CD14-positive monocyte (primary cell): ENCODE data around the gene KDELR1. TPM values are rescaled to one million over a fixed set of nuclear protein-coding genes. Genes with fewer than 3 reads are reported as not detected.

Source experiments
- DNase-seq, 3 donors: peaks; one replicate each; pipeline ENCODE4 v3.0.0-alpha.2; 2011 to 2022
- H2AFZ ChIP-seq: 2 replicates; pipeline ENCODE4 v1.6.0; 2012; ENCODE audit warnings: mild to moderate bottlenecking, low read depth, low read length, inconsistent platforms; ENCODE audit not compliant: insufficient read depth, poor library complexity, severe bottlenecking
- H3K27ac ChIP-seq, 2 donors: 1 replicate in 1 of 2; 2 replicates in 1 of 2; pipeline ENCODE4 v1.5.1; 2012 to 2013; ENCODE audit warnings: low read length in 2 of 2, control low read depth in 1 of 2, inconsistent platforms in 1 of 2, low read depth in 1 of 2, mild to moderate bottlenecking in 1 of 2
- H3K27me3 ChIP-seq, 2 donors: one replicate each; pipeline versions ENCODE4 v1.6.0 to v1.6.1; 2011 to 2013; ENCODE audit warnings: low read length in 2 of 2; ENCODE audit not compliant: control insufficient read depth in 2 of 2, insufficient read depth in 2 of 2
- H3K36me3 ChIP-seq, 2 donors: replicated peaks in 1 of 2; 1 replicate in 1 of 2; 2 replicates in 1 of 2; pipeline versions ENCODE4 v1.5.1 to v1.6.1; 2012 to 2013; ENCODE audit warnings: low read length in 2 of 2, control low read depth in 1 of 2, inconsistent platforms in 1 of 2, mild to moderate bottlenecking in 1 of 2; ENCODE audit not compliant: insufficient read depth in 2 of 2, control insufficient read depth in 1 of 2
- H3K4me1 ChIP-seq, 2 donors: 1 replicate in 1 of 2; 2 replicates in 1 of 2; pipeline versions ENCODE4 v1.5.1 to v1.6.1; 2012 to 2013; ENCODE audit warnings: low read length in 2 of 2, control low read depth in 1 of 2, inconsistent platforms in 1 of 2, mild to moderate bottlenecking in 1 of 2, moderate library complexity in 1 of 2; ENCODE audit not compliant: insufficient read depth in 2 of 2, control insufficient read depth in 1 of 2
- H3K4me2 ChIP-seq: replicated peaks from 2 replicates; pipeline ENCODE3; 2012; ENCODE audit warnings: low read length, moderate library complexity, mild to moderate bottlenecking; ENCODE audit not compliant: poor library complexity, severe bottlenecking; ENCODE audit errors: extremely low read depth
- H3K4me3 ChIP-seq, 3 experiments: fragments of 200-600 bp in 1 of 3; sonication (generic) in 1 of 3; replicated peaks in 1 of 3; 1 replicate in 2 of 3; 2 replicates in 1 of 3; pipeline ENCODE4 v1.5.1; 2011 to 2013; ENCODE audit warnings: low read length in 3 of 3, mild to moderate bottlenecking in 3 of 3, control low read depth in 2 of 3, low read depth in 2 of 3, inconsistent platforms in 1 of 3, moderate library complexity in 1 of 3
- H3K79me2 ChIP-seq: 2 replicates; pipeline ENCODE4 v1.6.0; 2012; ENCODE audit warnings: mild to moderate bottlenecking, control low read depth, inconsistent platforms, low read length, moderate library complexity; ENCODE audit not compliant: insufficient read depth
- H3K9ac ChIP-seq: 2 replicates; pipeline ENCODE4 v1.6.0; 2017; ENCODE audit warnings: low read length, mild to moderate bottlenecking; ENCODE audit not compliant: insufficient read depth, poor library complexity, severe bottlenecking
- H3K9me3 ChIP-seq, 2 donors: replicated peaks in 1 of 2; 1 replicate in 1 of 2; 2 replicates in 1 of 2; pipeline versions ENCODE4 v1.5.1 to v1.6.1; 2012 to 2013; ENCODE audit warnings: low read length in 2 of 2, control low read depth in 1 of 2; ENCODE audit not compliant: control insufficient read depth in 1 of 2, insufficient read depth in 1 of 2
- H4K20me1 ChIP-seq: 2 replicates; pipeline ENCODE4 v1.6.0; 2012; ENCODE audit warnings: mild to moderate bottlenecking, low read length, control low read depth, moderate library complexity; ENCODE audit not compliant: insufficient read depth
- H3K27ac Mint-ChIP-seq, 7 donors: one replicate each; pipeline ENCODE4 v1.8.0; 2020; ENCODE audit warnings: mild to moderate bottlenecking in 7 of 7, mixed read lengths in 7 of 7, moderate library complexity in 6 of 7, inconsistent platforms in 2 of 7
- H3K27me3 Mint-ChIP-seq, 3 donors: one replicate each; pipeline ENCODE4 v1.8.0; 2021 to 2022; ENCODE audit warnings: low read depth in 3 of 3, mild to moderate bottlenecking in 3 of 3, mixed read lengths in 3 of 3, moderate library complexity in 3 of 3, inconsistent platforms in 1 of 3
- H3K36me3 Mint-ChIP-seq, 2 donors: one replicate each; pipeline ENCODE4 v1.8.0; 2020; ENCODE audit warnings: mixed read lengths in 2 of 2, inconsistent platforms in 1 of 2, mild to moderate bottlenecking in 1 of 2
- H3K4me1 Mint-ChIP-seq: one replicate; pipeline ENCODE4 v1.8.0; 2020; ENCODE audit warnings: mild to moderate bottlenecking, mixed read lengths
- H3K4me3 Mint-ChIP-seq, 2 donors: one replicate each; pipeline ENCODE4 v1.8.0; 2020; ENCODE audit warnings: mild to moderate bottlenecking in 2 of 2, mixed read lengths in 2 of 2, moderate library complexity in 1 of 2
- H3K9me3 Mint-ChIP-seq, 7 donors: one replicate each; pipeline ENCODE4 v1.8.0; 2020 to 2022; ENCODE audit warnings: mixed read lengths in 7 of 7, mild to moderate bottlenecking in 6 of 7, moderate library complexity in 6 of 7, inconsistent platforms in 2 of 7
- WGBS: methylation state at CpG from one replicate; pipeline ENCODE4 v1.1.5; 2013; ENCODE audit warnings: missing lambda C conversion rate; ENCODE audit not compliant: insufficient coverage; 5-methylcytosine and 5-hydroxymethylcytosine counted together
- intact Hi-C, 2 donors: fragments of 100-400 bp; cut with micrococcal nuclease; formaldehyde crosslinking; loops; one replicate each; pipeline versions ENCODE4 v1.15.0 to v1.15.1; 2023
- polyA plus RNA-seq, 3 donors: library from polyadenylated mRNA; depleted of rRNA in 1 of 3; unstranded in 2 of 3; stranded (reverse) in 1 of 3; fragments of 300-500 nt in 2 of 3; fragments of >200 nt in 1 of 3; fragmentation: Illumina TruSeq in 2 of 3; gene quantifications; 1 replicate in 2 of 3; 2 replicates in 1 of 3; pipeline ENCODE4 v1.2.3, GENCODE V29; 2012 to 2021
- TF ChIP-seq, protein P1 (sequence below): fragments of 200-600 bp; IDR thresholded peaks from one replicate; pipeline ENCODE4 v1.8.0; 2022; ENCODE audit warnings: antibody characterized with exemption, mild to moderate bottlenecking

Gene KDELR1
- polyA plus RNA-seq, 3 donors = 42.0 to 72.0 (median 51.3) TPM

DNA sequence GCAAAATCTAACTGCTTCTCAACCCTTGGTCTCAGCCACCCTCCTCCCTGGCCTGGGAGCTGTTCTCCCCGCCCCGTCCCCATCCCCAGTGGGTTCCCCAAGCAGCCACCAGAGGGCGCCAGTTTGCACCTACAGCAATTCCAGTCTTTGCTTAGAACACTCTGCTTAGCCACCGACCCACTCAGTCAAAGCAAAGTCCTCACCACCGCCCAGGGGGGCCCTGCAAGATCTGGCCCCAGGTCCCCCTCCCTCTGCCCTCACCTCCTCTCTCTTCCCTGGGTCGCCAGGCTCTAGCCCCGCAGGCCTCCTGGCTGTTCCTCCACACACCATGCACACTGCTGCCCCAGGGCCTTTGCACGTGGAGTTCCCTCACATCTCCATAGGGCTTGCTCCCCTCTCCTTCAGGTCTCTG lies 40.0 kb downstream of the KDELR1 start:
- Histone ChIP-seq H2AFZ (no peak overlapping the region), H3K4me3 (no peak overlapping the region), H3K4me1 (no peaks in the 10 kb centered on the region), H3K4me2 (no peak overlapping the region), H3K9ac (no peak overlapping the region), H3K27ac (no peak overlapping the region), H4K20me1 (no peaks in the 10 kb centered on the region), H3K36me3 (no peaks in the 10 kb centered on the region), H3K27me3 (no peaks in the 10 kb centered on the region), H3K9me3 (no peaks in the 10 kb centered on the region), H3K79me2 (no peaks in the 10 kb centered on the region)
- H3K36me3 Mint-ChIP-seq = peaks cover 6 to 11% of the 10 kb centered on the region in 2 donors
- peaks cover 0 to 3% (median 0%) of the 10 kb centered on the region in 3 donors for H3K27me3 Mint-ChIP-seq
- peak; percentile 60 to 69 (median 60) for DNase-seq
- H3K4me1 Mint-ChIP-seq = no peaks in the 10 kb centered on the region
- H3K4me3 Mint-ChIP-seq = no peak overlapping the region
- peak overlapping the region in 2 of 7 donors; percentile 26 to 71 for H3K27ac Mint-ChIP-seq
- 48% methylated on average over 8 of the region's 8 CpGs for whole genome bisulfite sequencing
- intact Hi-C loops = loop anchor here (5.0 kb wide), 2 partner anchors 34 to 39 kb away; no protein-coding TSS in a partner anchor
- H3K9me3 Mint-ChIP-seq = peaks cover 0 to 3% (median 0%) of the 10 kb centered on the region in 7 donors
- TF ChIP-seq, protein P1, sequence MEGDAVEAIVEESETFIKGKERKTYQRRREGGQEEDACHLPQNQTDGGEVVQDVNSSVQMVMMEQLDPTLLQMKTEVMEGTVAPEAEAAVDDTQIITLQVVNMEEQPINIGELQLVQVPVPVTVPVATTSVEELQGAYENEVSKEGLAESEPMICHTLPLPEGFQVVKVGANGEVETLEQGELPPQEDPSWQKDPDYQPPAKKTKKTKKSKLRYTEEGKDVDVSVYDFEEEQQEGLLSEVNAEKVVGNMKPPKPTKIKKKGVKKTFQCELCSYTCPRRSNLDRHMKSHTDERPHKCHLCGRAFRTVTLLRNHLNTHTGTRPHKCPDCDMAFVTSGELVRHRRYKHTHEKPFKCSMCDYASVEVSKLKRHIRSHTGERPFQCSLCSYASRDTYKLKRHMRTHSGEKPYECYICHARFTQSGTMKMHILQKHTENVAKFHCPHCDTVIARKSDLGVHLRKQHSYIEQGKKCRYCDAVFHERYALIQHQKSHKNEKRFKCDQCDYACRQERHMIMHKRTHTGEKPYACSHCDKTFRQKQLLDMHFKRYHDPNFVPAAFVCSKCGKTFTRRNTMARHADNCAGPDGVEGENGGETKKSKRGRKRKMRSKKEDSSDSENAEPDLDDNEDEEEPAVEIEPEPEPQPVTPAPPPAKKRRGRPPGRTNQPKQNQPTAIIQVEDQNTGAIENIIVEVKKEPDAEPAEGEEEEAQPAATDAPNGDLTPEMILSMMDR = peak; percentile 83

DNA sequence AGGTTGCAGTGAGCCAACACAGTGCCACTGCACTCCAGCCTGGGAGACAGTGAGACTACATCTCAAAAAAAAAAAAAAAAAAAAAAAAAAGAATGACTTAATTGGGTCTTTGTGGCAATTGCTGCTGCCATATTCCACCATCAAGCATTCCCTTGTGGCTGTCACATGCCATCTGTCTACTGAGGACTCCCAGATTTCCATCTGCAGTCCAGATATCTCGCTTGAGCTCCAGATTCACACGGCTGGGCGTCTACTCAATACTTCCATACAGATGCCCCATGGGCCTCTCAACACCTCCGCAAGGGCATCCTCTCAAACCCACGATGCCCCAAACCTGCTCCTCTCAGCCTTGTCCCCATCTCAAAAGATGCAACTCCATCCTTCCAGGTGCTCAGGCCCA lies 40.5 kb downstream of the KDELR1 start:
- H3K4me3 ChIP-seq = no peak overlapping the region
- no peak overlapping the region for H3K9ac ChIP-seq
- H2AFZ ChIP-seq = no peak overlapping the region
- no peak overlapping the region for H3K4me2 ChIP-seq
- TF ChIP-seq, protein P1 = no peak
- intact Hi-C loops = loop anchor here (5.0 kb wide), 2 partner anchors 34 to 39 kb away; no protein-coding TSS in a partner anchor
- Mint-ChIP-seq H3K36me3 (peaks cover 6 to 9% of the 10 kb centered on the region in 2 donors), H3K27ac (no peak overlapping the region), H3K4me1 (no peaks in the 10 kb centered on the region), H3K27me3 (peaks cover 0 to 3% (median 0%) of the 10 kb centered on the region in 3 donors), H3K4me3 (no peak overlapping the region), H3K9me3 (peaks cover 0 to 1% (median 0%) of the 10 kb centered on the region in 7 donors)
- H3K27me3 ChIP-seq = no peaks in the 10 kb centered on the region
- no peak overlapping the region for H3K27ac ChIP-seq
- 97% methylated on average over 5 of the region's 5 CpGs for WGBS
- H3K4me1 ChIP-seq = no peaks in the 10 kb centered on the region
- H3K36me3 ChIP-seq = no peaks in the 10 kb centered on the region
- no peaks in the 10 kb centered on the region for H3K9me3 ChIP-seq
- no peaks in the 10 kb centered on the region for H4K20me1 ChIP-seq
- H3K79me2 ChIP-seq = no peaks in the 10 kb centered on the region
- no peak for DNase-seq
